Gastroesophageal sphincter (tissue), 4 donors: ENCODE measurements around the gene TAF3. TPM values are rescaled to one million over a fixed set of nuclear protein-coding genes. Genes with fewer than 3 reads are reported as not detected.

Experiments
- ATAC-seq: fragments of 150-250 bp; one replicate; pipeline ENCODE4 v1.9.1; 2016; ENCODE audit warnings: mild to moderate bottlenecking, moderate library complexity
- H3K27ac ChIP-seq, 4 donors: fragments of 200-600 bp; sonication (generic) in 3 of 4; 1 replicate in 3 of 4; 2 replicates in 1 of 4; pipeline ENCODE4 v1.5.1; 2016 to 2019
- H3K27me3 ChIP-seq: fragments of 200-600 bp; sonication (generic); one replicate; pipeline ENCODE4 v1.5.1; 2019
- H3K36me3 ChIP-seq, 2 donors: fragments of 200-600 bp; sonication (generic); one replicate each; pipeline ENCODE4 v1.5.1; 2019; ENCODE audit warnings: control low read depth in 1 of 2
- H3K4me1 ChIP-seq, 3 donors: fragments of 200-600 bp; sonication (generic); 1 replicate in 2 of 3; 2 replicates in 1 of 3; pipeline ENCODE4 v1.5.1; 2016 to 2019; ENCODE audit warnings: control low read depth in 2 of 3
- H3K4me3 ChIP-seq, 2 donors: fragments of 200-600 bp; sonication (generic); one replicate each; pipeline ENCODE4 v1.5.1; 2019; ENCODE audit warnings: mild to moderate bottlenecking in 1 of 2, moderate library complexity in 1 of 2
- H3K9me3 ChIP-seq, 3 donors: fragments of 200-600 bp; sonication (generic); one replicate each; pipeline ENCODE4 v1.5.1; 2017 to 2019; ENCODE audit warnings: control low read depth in 2 of 3
- EP300 ChIP-seq: sonication (generic); formaldehyde crosslinking; IDR thresholded peaks from one replicate; pipeline ENCODE4 v1.6.1; 2017; ENCODE audit warnings: antibody characterized with exemption, mild to moderate bottlenecking
- POLR2A ChIP-seq, 2 donors: fragments of 450-650 bp; IDR thresholded peaks; one replicate each; pipeline ENCODE4 v1.6.1; 2017; ENCODE audit warnings: antibody characterized with exemption in 2 of 2, mild to moderate bottlenecking in 2 of 2, moderate library complexity in 1 of 2
- POLR2AphosphoS5 ChIP-seq: sonication (generic); formaldehyde crosslinking; IDR thresholded peaks from one replicate; pipeline ENCODE4 v1.6.1; 2017; ENCODE audit warnings: antibody characterized with exemption
- WGBS, 2 donors: methylation state at CpG; one replicate each; pipeline ENCODE4 v1.1.5; 2018; ENCODE audit warnings: low coverage in 1 of 2; 5-methylcytosine and 5-hydroxymethylcytosine counted together
- total RNA-seq, 4 donors: library from RNA; depleted of rRNA; stranded (reverse); fragments of >200 nt; gene quantifications; one replicate each; pipeline ENCODE4 v1.1.0, GENCODE V29; 2016
- TF ChIP-seq, protein P1 (sequence below), 4 experiments: fragments of 200-600 bp in 2 of 4; fragments of 450-650 bp in 2 of 4; sonication (generic) in 1 of 4; IDR thresholded peaks; one replicate each; pipeline ENCODE4 v1.5.1; 2017 to 2019; ENCODE audit warnings: antibody characterized with exemption in 4 of 4, mild to moderate bottlenecking in 2 of 4, moderate library complexity in 2 of 4

TAF3 gene
- total RNA-seq, 4 donors from 2014 or later: 5.7 to 11.8 (median 8.8) TPM

DNA sequence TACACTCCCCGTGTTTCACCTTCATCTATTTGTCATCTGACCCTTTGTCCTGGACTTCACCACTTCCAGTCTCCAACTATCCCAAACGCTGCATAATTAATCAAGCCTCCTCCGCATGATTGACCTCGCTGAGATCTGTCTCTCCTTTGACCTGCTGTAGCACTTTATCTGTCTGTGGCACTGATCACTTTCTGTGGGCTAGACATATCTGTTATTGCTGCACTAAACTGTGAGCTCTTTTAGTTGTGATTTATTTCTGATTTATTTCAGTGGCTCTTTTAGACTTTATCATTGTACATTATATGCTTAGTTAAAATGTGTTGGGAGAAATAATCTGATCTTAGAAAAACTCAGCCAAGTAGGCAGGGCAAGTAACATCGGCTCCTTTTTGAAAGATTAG lies 144.3 kb downstream of the TAF3 start:
- TF ChIP-seq EP300: no peak
- no peak for TF ChIP-seq POLR2AphosphoS5
- TF ChIP-seq, protein P1, sequence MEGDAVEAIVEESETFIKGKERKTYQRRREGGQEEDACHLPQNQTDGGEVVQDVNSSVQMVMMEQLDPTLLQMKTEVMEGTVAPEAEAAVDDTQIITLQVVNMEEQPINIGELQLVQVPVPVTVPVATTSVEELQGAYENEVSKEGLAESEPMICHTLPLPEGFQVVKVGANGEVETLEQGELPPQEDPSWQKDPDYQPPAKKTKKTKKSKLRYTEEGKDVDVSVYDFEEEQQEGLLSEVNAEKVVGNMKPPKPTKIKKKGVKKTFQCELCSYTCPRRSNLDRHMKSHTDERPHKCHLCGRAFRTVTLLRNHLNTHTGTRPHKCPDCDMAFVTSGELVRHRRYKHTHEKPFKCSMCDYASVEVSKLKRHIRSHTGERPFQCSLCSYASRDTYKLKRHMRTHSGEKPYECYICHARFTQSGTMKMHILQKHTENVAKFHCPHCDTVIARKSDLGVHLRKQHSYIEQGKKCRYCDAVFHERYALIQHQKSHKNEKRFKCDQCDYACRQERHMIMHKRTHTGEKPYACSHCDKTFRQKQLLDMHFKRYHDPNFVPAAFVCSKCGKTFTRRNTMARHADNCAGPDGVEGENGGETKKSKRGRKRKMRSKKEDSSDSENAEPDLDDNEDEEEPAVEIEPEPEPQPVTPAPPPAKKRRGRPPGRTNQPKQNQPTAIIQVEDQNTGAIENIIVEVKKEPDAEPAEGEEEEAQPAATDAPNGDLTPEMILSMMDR (IDR thresholded peaks at IDR 0.05): no peak
- TF ChIP-seq POLR2A (IDR thresholded peaks at IDR 0.05): no peak
- H3K36me3 ChIP-seq: peaks cover 0 to 37% of the 10 kb centered on the region in 2 donors
- ATAC-seq: no peak
- no peaks in the 10 kb centered on the region for H3K4me1 ChIP-seq
- H3K4me3 ChIP-seq: no peak overlapping the region
- H3K27me3 ChIP-seq: no peaks in the 10 kb centered on the region
- WGBS, 2 donors: 57 to 70% methylated on average over 5 of the region's 5 CpGs
- H3K27ac ChIP-seq: no peak overlapping the region
- no peaks in the 10 kb centered on the region for H3K9me3 ChIP-seq

DNA sequence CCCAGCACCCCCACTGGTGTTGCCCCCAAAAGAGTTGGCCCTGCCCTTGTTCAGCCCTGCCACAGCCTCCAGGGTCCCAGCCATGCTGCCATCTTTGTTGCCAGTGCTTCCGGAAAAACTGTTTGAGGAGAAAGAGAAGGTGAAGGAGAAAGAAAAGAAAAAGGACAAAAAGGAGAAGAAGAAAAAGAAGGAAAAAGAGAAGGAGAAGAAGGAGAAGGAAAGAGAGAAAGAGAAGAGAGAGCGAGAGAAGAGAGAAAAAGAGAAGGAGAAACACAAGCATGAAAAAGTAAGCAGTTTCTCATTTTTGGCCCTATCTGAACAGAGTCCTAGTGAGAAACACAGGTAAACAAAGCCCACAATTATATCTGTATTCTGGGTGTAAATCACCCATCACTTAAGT lies 147.2 kb downstream of the TAF3 start:
- H3K4me3 ChIP-seq: no peak overlapping the region
- H3K9me3 ChIP-seq: no peaks in the 10 kb centered on the region
- H3K4me1 ChIP-seq: no peaks in the 10 kb centered on the region
- H3K36me3 ChIP-seq: peaks cover 0 to 31% of the 10 kb centered on the region in 2 donors
- H3K27me3 ChIP-seq: no peaks in the 10 kb centered on the region
- no peak for ATAC-seq
- no peak overlapping the region for H3K27ac ChIP-seq
- WGBS, 2 donors: 92 to 100% methylated on average over 2 of the region's 2 CpGs
- TF ChIP-seq, protein P1 (IDR thresholded peaks at IDR 0.05): no peak
- no peak for TF ChIP-seq POLR2A (IDR thresholded peaks at IDR 0.05)
- no peak for TF ChIP-seq EP300
- TF ChIP-seq POLR2AphosphoS5: no peak

DNA sequence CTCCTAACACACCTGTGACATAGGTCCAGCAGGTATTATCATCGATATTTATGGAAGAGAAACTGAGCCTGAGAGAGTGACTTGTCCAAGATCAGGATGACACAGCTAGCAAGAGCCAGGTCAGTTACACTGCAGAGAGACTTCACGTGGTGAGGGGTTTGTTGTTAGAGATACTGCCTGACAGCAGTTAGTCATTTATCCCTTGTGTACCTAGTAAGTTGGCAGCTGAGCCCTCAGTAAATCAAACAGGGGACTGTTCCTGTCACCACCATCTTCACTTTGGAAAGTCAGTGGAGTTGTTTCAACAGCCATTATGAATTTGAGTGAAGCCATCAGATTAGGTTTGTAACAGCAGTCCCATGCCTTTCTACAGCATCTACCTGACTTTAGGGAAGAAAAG lies 148.7 kb downstream of the TAF3 start:
- H3K36me3 ChIP-seq: peaks cover 0 to 31% of the 10 kb centered on the region in 2 donors
- WGBS, 2 donors: 82 to 93% methylated on average over 2 of the region's 2 CpGs
- H3K9me3 ChIP-seq: no peaks in the 10 kb centered on the region
- H3K27me3 ChIP-seq: no peaks in the 10 kb centered on the region
- TF ChIP-seq POLR2A (IDR thresholded peaks at IDR 0.05) (no peak), EP300 (no peak), POLR2AphosphoS5 (no peak)
- TF ChIP-seq, protein P1 (IDR thresholded peaks at IDR 0.05): no peak
- H3K27ac ChIP-seq: no peak overlapping the region
- no peak overlapping the region for H3K4me3 ChIP-seq
- no peaks in the 10 kb centered on the region for H3K4me1 ChIP-seq
- no peak for ATAC-seq

DNA sequence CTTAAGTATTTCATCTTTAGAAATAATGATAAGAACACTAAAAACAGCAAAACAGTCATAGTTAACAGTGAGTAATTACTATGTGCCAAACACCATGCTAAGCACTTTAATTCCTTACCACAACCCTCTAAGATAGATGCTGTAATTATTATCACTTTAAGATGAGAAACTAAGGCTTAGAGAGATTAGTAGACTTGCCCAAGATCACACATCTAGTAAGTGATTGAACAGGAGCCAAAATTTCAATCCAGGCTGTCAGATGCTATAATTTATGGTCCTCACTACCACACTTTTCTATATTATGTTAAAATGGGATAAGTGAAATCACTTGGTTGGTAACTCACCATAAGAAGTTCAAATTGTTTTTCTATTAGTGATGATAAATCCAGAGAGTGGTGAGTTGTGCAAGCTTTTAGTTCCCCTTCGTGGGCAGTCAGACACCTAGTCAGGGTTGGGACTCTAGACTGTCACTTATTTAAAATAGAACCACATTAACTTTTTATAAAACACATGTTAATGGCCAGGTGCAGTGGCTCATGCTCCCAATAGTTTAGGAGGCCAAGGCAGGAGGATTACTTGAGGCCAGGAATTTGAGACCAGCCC lies 150.3 kb downstream of the TAF3 start:
- H3K27ac ChIP-seq: no peak overlapping the region
- ATAC-seq: no peak
- TF ChIP-seq EP300 (no peak), POLR2A (IDR thresholded peaks at IDR 0.05) (no peak), POLR2AphosphoS5 (no peak)
- TF ChIP-seq, protein P1 (IDR thresholded peaks at IDR 0.05): no peak
- no peaks in the 10 kb centered on the region for H3K27me3 ChIP-seq
- H3K4me1 ChIP-seq: no peaks in the 10 kb centered on the region
- peaks cover 0 to 31% of the 10 kb centered on the region in 2 donors for H3K36me3 ChIP-seq
- 67 to 100% methylated on average over 1 of the region's 1 CpG for WGBS, 2 donors
- no peak overlapping the region for H3K4me3 ChIP-seq
- H3K9me3 ChIP-seq: no peaks in the 10 kb centered on the region

DNA sequence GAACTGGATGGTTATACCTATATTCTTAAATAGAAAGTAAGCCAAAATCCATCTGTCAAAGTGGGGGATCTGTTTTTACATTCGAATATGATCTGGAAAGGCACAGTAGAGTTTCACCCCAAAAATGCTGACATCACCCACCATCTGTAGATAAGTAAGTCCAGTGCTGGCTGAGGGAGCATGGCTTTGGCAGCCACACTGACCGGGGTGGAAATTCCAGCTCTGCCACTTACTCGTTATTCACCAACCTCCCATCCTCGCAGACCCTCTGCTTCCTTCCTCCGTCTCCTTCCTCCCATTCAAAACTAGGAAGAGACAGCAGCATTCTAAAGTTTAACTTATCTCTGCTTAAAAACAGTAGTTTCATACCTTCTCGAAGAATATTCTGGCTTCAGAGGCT lies 151.3 kb downstream of the TAF3 start:
- no peak for ATAC-seq
- H3K27ac ChIP-seq: no peak overlapping the region
- no peaks in the 10 kb centered on the region for H3K4me1 ChIP-seq
- H3K27me3 ChIP-seq: no peaks in the 10 kb centered on the region
- no peak overlapping the region for H3K4me3 ChIP-seq
- 44 to 88% methylated on average over 6 of the region's 6 CpGs for WGBS, 2 donors
- H3K9me3 ChIP-seq: no peaks in the 10 kb centered on the region
- H3K36me3 ChIP-seq: peaks cover 0 to 22% of the 10 kb centered on the region in 2 donors
- TF ChIP-seq POLR2A (IDR thresholded peaks at IDR 0.05) (no peak), EP300 (no peak), POLR2AphosphoS5 (no peak)
- TF ChIP-seq, protein P1 (IDR thresholded peaks at IDR 0.05): no peak
